Ovary (tissue), 3 donors: ENCODE results near the gene ITFG1.

Experiments
- POLR2A ChIP-seq: fragments of 450-650 bp; IDR thresholded peaks from one replicate; pipeline ENCODE4 v1.6.1; 2017; ENCODE audit warnings: antibody characterized with exemption, mild to moderate bottlenecking, moderate library complexity
- TF ChIP-seq, protein P1 (sequence below), 3 donors: fragments of 450-650 bp in 2 of 3; fragments of 200-600 bp in 1 of 3; IDR thresholded peaks; one replicate each; pipeline versions ENCODE4 v1.5.1 to v1.8.0; 2016 to 2022; ENCODE audit warnings: antibody characterized with exemption in 3 of 3, mild to moderate bottlenecking in 1 of 3
- donor health status: DM: no; HTN: no; CAD: no.

DNA sequence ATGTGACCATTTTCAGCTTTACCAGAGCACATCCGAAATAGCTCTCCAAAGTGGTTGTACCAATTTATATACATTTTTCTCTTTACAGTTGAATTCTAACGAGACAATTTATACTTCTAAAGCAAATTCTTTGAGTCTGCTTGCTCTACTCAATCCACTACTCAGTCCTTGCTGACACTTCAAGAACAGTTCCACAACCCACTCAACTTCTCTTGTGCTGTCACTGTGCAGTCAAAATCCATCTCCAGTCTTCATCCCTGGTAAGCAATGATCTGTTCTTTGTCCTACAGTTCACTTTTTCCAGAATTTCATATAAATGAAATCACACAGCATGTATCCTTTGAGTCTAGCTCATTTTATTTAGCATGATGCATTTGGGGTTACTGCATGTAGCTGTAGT is 347.7 kb downstream of the ITFG1 start:
- TF ChIP-seq, protein P1, sequence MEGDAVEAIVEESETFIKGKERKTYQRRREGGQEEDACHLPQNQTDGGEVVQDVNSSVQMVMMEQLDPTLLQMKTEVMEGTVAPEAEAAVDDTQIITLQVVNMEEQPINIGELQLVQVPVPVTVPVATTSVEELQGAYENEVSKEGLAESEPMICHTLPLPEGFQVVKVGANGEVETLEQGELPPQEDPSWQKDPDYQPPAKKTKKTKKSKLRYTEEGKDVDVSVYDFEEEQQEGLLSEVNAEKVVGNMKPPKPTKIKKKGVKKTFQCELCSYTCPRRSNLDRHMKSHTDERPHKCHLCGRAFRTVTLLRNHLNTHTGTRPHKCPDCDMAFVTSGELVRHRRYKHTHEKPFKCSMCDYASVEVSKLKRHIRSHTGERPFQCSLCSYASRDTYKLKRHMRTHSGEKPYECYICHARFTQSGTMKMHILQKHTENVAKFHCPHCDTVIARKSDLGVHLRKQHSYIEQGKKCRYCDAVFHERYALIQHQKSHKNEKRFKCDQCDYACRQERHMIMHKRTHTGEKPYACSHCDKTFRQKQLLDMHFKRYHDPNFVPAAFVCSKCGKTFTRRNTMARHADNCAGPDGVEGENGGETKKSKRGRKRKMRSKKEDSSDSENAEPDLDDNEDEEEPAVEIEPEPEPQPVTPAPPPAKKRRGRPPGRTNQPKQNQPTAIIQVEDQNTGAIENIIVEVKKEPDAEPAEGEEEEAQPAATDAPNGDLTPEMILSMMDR (IDR thresholded peaks at IDR 0.05) = no peak
- TF ChIP-seq POLR2A = no peak
